ENCODE results near the gene FRS3.

FRS3 gene

DNA sequence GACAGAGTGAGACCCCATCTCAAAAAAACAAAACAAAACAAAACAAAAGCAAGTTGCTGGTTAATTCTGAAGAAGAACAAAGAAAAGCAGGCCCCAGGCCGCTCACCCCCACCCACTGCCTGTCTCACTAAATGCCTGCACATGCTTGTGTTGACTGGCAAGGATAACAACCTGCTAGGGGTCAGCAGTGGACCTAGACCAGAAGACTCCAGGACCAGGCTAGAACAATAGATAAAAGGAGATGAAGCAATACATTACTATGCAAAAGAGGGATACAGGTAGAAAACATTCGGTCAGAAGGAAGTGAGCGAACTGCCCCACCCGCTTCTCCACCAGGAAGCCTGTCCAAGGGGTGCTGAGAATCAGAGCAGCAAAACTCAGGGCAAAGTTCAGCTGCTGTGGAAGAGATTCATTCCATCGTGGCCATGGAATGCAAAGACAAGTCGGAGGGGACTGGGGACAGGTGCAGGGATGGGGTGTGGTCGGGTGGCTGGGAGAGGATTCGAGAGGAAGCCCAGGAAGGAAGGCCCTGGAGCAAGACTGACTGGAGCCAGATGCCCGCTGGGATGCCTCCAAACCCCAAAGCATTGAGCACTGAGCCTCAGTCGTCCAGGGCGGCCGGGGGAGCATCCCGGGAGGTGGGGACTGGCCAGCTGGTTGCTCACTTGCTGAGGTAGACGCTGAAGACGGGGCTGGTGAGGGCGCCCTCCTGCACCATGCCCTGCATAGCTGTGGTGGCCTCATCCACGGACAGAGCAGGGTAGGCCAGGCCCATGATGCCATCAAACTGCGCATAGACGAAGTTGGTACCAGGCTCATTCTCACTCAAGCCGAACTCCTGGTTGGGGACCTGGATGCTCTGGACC lies 37.8 kb downstream of the FRS3 start:
- Histone ChIP-seq H3K9me2 (replicated peaks; ENCODE audit: low read depth, low read length) (no peaks in the 10 kb centered on the region), H4K20me1 (ENCODE audit: insufficient read depth, low read length, poor library complexity, severe bottlenecking) (no peaks in the 10 kb centered on the region), H3K4me1 (ENCODE audit: insufficient read depth, low read length, poor library complexity, severe bottlenecking) (no peaks in the 10 kb centered on the region), H3K36me3 (ENCODE audit: insufficient read depth, low read length) (no peaks in the 10 kb centered on the region), H3K9me3 (ENCODE audit: insufficient read depth, low read depth, low read length) (no peaks in the 10 kb centered on the region), H3F3A (ENCODE audit: low read depth) (no peaks in the 10 kb centered on the region), H2AFZ (ENCODE audit: low read length) (no peak overlapping the region), H3K4me3 (ENCODE audit: low read length, poor library complexity, severe bottlenecking) (no peak overlapping the region), H3K9ac (ENCODE audit: low read depth, low read length, poor library complexity, severe bottlenecking) (no peak overlapping the region), H3K27me3 (ENCODE audit: insufficient read depth, low read length, poor library complexity, severe bottlenecking) (no peaks in the 10 kb centered on the region), H3K4me2 (ENCODE audit: low read depth, low read length, poor library complexity, severe bottlenecking) (no peak overlapping the region), H3K79me2 (ENCODE audit: insufficient read depth, low read length) (no peaks in the 10 kb centered on the region)
- TF ChIP-seq, protein P1, sequence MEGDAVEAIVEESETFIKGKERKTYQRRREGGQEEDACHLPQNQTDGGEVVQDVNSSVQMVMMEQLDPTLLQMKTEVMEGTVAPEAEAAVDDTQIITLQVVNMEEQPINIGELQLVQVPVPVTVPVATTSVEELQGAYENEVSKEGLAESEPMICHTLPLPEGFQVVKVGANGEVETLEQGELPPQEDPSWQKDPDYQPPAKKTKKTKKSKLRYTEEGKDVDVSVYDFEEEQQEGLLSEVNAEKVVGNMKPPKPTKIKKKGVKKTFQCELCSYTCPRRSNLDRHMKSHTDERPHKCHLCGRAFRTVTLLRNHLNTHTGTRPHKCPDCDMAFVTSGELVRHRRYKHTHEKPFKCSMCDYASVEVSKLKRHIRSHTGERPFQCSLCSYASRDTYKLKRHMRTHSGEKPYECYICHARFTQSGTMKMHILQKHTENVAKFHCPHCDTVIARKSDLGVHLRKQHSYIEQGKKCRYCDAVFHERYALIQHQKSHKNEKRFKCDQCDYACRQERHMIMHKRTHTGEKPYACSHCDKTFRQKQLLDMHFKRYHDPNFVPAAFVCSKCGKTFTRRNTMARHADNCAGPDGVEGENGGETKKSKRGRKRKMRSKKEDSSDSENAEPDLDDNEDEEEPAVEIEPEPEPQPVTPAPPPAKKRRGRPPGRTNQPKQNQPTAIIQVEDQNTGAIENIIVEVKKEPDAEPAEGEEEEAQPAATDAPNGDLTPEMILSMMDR (conservative IDR thresholded peaks at IDR 0.05; ENCODE audit: low read length), result no peak
- no peak for TF ChIP-seq EZH2phosphoT487 (IDR thresholded peaks at IDR 0.05; ENCODE audit: borderline replicate concordance)

DNA sequence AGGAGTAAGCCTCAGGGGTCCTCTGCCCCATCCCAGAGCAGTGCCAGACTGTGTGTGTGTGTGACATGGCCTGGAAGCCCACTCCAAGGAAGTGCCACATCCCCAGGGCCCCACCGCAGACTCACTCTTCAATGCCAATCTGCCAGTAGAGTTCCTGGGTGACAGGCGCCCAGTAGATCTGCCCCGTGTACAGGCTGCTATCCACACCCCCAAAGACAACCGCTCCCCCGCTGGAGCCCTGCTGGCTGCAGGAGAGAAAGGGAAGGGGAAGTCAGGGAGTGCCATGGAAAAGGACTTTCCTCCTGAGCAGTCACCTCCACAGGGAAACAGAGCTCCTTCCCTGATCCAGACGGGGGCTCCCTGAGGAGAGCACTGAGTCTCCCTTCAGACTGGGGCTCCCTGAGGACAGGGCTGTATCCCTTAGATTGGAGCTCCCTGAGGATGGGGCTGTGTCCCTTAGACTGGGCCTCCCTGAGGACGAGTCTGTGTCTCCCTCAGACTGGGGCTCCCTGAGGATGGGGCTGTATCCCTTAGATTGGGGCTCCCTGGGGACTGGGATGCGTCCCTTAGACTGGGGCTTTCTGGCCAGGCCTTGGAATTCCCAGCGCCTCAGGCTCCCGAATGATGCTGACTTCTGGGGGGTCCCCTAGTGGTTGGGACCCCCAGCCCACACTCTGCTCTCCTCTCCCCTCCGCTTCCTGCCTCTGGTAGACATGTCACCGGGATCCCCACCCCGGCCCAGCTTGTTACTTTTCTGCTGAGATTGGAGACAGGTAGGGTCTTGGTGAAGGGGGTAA lies 39.1 kb downstream of the FRS3 start:
- Histone ChIP-seq H3F3A (ENCODE audit: low read depth) (no peaks in the 10 kb centered on the region), H3K9ac (ENCODE audit: low read depth, low read length, poor library complexity, severe bottlenecking) (no peak overlapping the region), H3K36me3 (ENCODE audit: insufficient read depth, low read length) (no peaks in the 10 kb centered on the region), H4K20me1 (ENCODE audit: insufficient read depth, low read length, poor library complexity, severe bottlenecking) (no peaks in the 10 kb centered on the region), H3K9me3 (ENCODE audit: insufficient read depth, low read depth, low read length) (no peaks in the 10 kb centered on the region), H3K4me3 (ENCODE audit: low read length, poor library complexity, severe bottlenecking) (no peak overlapping the region), H3K4me1 (ENCODE audit: insufficient read depth, low read length, poor library complexity, severe bottlenecking) (peaks cover 5% of the 10 kb centered on the region), H3K4me2 (ENCODE audit: low read depth, low read length, poor library complexity, severe bottlenecking) (no peak overlapping the region), H3K9me2 (replicated peaks; ENCODE audit: low read depth, low read length) (no peaks in the 10 kb centered on the region), H2AFZ (ENCODE audit: low read length) (no peak overlapping the region), H3K27me3 (ENCODE audit: insufficient read depth, low read length, poor library complexity, severe bottlenecking) (no peaks in the 10 kb centered on the region), H3K79me2 (ENCODE audit: insufficient read depth, low read length) (no peaks in the 10 kb centered on the region)
- TF ChIP-seq, protein P1 (conservative IDR thresholded peaks at IDR 0.05; ENCODE audit: low read length), result no peak
- TF ChIP-seq EZH2phosphoT487 (IDR thresholded peaks at IDR 0.05; ENCODE audit: borderline replicate concordance), result no peak

DNA sequence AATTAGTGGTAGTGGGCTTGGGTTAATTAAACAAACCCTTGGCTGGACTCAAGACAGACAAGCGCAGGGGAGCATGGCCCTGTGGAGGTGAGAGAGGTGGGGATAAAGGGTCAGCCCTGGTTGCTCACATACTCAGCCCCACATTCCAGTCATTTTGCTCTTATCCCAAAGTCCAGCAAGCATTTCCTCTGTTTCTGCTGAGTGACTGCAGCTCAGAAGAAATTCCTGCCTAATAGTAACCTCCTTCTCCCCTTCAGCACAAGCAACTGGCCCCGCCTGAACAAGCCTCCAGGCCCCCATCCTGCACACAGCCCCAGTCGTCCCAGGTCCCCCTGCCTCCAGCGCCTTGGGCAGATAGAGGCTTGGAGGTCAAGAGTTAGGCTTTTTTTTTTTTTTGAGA lies 40.7 kb downstream of the FRS3 start:
- peaks cover 6% of the 10 kb centered on the region for H3K4me1 ChIP-seq (ENCODE audit: insufficient read depth, low read length, poor library complexity, severe bottlenecking)
- H3K27me3 ChIP-seq (ENCODE audit: insufficient read depth, low read length, poor library complexity, severe bottlenecking), result no peaks in the 10 kb centered on the region
- TF ChIP-seq, protein P1 (conservative IDR thresholded peaks at IDR 0.05; ENCODE audit: low read length), result no peak
- TF ChIP-seq EZH2phosphoT487 (IDR thresholded peaks at IDR 0.05; ENCODE audit: borderline replicate concordance), result no peak
- no peaks in the 10 kb centered on the region for H3K79me2 ChIP-seq (ENCODE audit: insufficient read depth, low read length)
- H3K9me2 ChIP-seq (replicated peaks; ENCODE audit: low read depth, low read length), result no peaks in the 10 kb centered on the region
- H3K9ac ChIP-seq (ENCODE audit: low read depth, low read length, poor library complexity, severe bottlenecking), result no peak overlapping the region
- no peak overlapping the region for H3K4me2 ChIP-seq (ENCODE audit: low read depth, low read length, poor library complexity, severe bottlenecking)
- H3K4me3 ChIP-seq (ENCODE audit: low read length, poor library complexity, severe bottlenecking), result no peak overlapping the region
- no peaks in the 10 kb centered on the region for H3K9me3 ChIP-seq (ENCODE audit: insufficient read depth, low read depth, low read length)
- H2AFZ ChIP-seq (ENCODE audit: low read length), result no peak overlapping the region
- H3F3A ChIP-seq (ENCODE audit: low read depth), result no peaks in the 10 kb centered on the region
- H4K20me1 ChIP-seq (ENCODE audit: insufficient read depth, low read length, poor library complexity, severe bottlenecking), result no peaks in the 10 kb centered on the region
- H3K36me3 ChIP-seq (ENCODE audit: insufficient read depth, low read length), result no peaks in the 10 kb centered on the region
